Sciatic nerve (tissue), 1 donor: Measurements from ENCODE around the gene SNRPD1. TPM values are rescaled to one million over a fixed set of nuclear protein-coding genes. Genes with fewer than 3 reads are reported as not detected.

ENCODE experiments used
- microRNA-seq: library from miRNA; unstranded; fragments of <30 nt; microRNA quantifications from one replicate; pipeline ENCODE4 v1.2.0, GENCODE V29; 2020
- total RNA-seq: library from RNA; stranded (reverse); fragmentation: NEBNext Ultra II Directional; extraction: Animal tissue kit (Norgen Biotek cat#: 25700); gene quantifications from one replicate; pipeline ENCODE4 v1.2.1, GENCODE V29; 2021
- donor health status: DM: no; HTN: no; CAD: no.

The SNRPD1 gene
- total RNA-seq, 1 donor from 2014 or later, result 28.2 TPM

Small RNA genes lying within 50 kb of the gene (microRNA-seq; reads per million reads assigned to microRNA genes)
- not detected for gene MIR320C1

Other genes with a start within 250 kb of the SNRPD1 start
- 17.0 TPM for gene ESCO1, start 11.6 kb upstream of the SNRPD1 start, total RNA-seq
- 15.4 TPM for gene ABHD3, start 92.5 kb downstream of the SNRPD1 start, total RNA-seq
- gene MIB1, start 128.5 kb downstream of the SNRPD1 start, total RNA-seq, result 50.4 TPM